Measurements from ENCODE around the gene CEBPZ. TPM values are rescaled to one million over a fixed set of nuclear protein-coding genes. Genes with fewer than 3 reads are reported as not detected.

Gene CEBPZ
- total and polyA plus RNA-seq, 2 donors (not counting 3 experiments of a cell fraction or from before 2014, with no cell fraction given), result 3.6 to 46.9 TPM

GRCh38 chr2:37230581-37230980 is 815 bp downstream of the CEBPZ start:
- CTCF ChIA-PET, result interaction anchor here (2.4 kb wide), 1 partner anchor 647 kb away, joined by 9 read pairs; no protein-coding TSS in a partner anchor
- dilution Hi-C loops (cut with MboI; ENCODE audit: extremely low pct_ligation_motif_present, low sequenced_read_pairs) (no loop called here), intact Hi-C loops (cut with micrococcal nuclease) (loop anchor here (5.0 kb wide), 2 partner anchors 33 to 92 kb away; partner anchors contain the start of genes CEBPZOS and PRKD3)
- Histone ChIP-seq H3K9me3 (replicated peaks; ENCODE audit: control insufficient read depth, insufficient read depth, low read length) (no peaks in the 10 kb centered on the region), H3K9me1 (replicated peaks; ENCODE audit: control insufficient read depth, extremely low read depth, insufficient read depth, low read length) (no peaks in the 10 kb centered on the region), H3K4me1 (ENCODE audit: control insufficient read depth, extremely low read depth, insufficient read depth, low read length) (peaks cover 22% of the 10 kb centered on the region), H3K27me3 (ENCODE audit: control insufficient read depth in 2 of 2, insufficient read depth in 2 of 2, low read length in 2 of 2) (no peaks in the 10 kb centered on the region), H3K4me3 (replicated peaks in 1 of 3; ENCODE audit: insufficient read depth in 1 of 3, low read depth in 1 of 3, low read length in 3 of 3) (peak overlapping the region; percentile 83 to 96 (median 90)), H4K20me1 (replicated peaks; ENCODE audit: control insufficient read depth, extremely low read depth, insufficient read depth, low read length) (no peaks in the 10 kb centered on the region), H3K9ac (replicated peaks; ENCODE audit: extremely low read depth, insufficient read depth, low read length) (peak overlapping the region; percentile 81), H3K27ac (ENCODE audit: insufficient read depth, low read depth, low read length) (peak overlapping the region; percentile 79), H2AFZ (ENCODE audit: low read depth, low read length) (peak overlapping the region; percentile 55), H3K36me3 (ENCODE audit: control insufficient read depth in 2 of 2, extremely low read depth in 1 of 2, insufficient read depth in 2 of 2, low read length in 2 of 2) (peaks cover 6 to 7% of the 10 kb centered on the region in 2 experiments), H3K79me2 (ENCODE audit: control insufficient read depth, insufficient read depth, low read length) (peaks cover 77% of the 10 kb centered on the region), H3K4me2 (ENCODE audit: insufficient read depth, low read length) (peak overlapping the region; percentile 98)
- TF ChIP-seq POLR2A (IDR thresholded peaks at IDR 0.05; ENCODE audit: low read depth, low read length), result no peak
- no peak for TF ChIP-seq MYC (IDR thresholded peaks at IDR 0.05; ENCODE audit: low read depth, low read length)
- TF ChIP-seq POLR2AphosphoS5 (IDR thresholded peaks at IDR 0.05; ENCODE audit: insufficient read depth, low read depth, low read length), result no peak
- no peak for TF ChIP-seq MAX (IDR thresholded peaks at IDR 0.05; ENCODE audit: insufficient read depth, insufficient read length)
- TF ChIP-seq CTCF (IDR thresholded peaks at IDR 0.05; ENCODE audit: extremely low read depth in 1 of 2, insufficient read depth in 1 of 2, low read depth in 1 of 2, low read length in 2 of 2), result no peak
- no peak for TF ChIP-seq EZH2 (IDR thresholded peaks at IDR 0.05; ENCODE audit: borderline replicate concordance, low read depth, low read length, severe bottlenecking)
- TF ChIP-seq JUN (IDR thresholded peaks at IDR 0.05; ENCODE audit: borderline replicate concordance, insufficient read depth, insufficient read length, low read depth), result no peak
- no peak for TF ChIP-seq FOS (IDR thresholded peaks at IDR 0.05; ENCODE audit: borderline replicate concordance, insufficient read depth, low read length)
- TF ChIP-seq GATA2 (IDR thresholded peaks at IDR 0.05; ENCODE audit: insufficient read depth, insufficient read length, low read depth, low read length), result no peak
- POLR2A ChIA-PET, result no interaction called here
- BruUV-seq (replicated peaks), result no TSS peak
- FAIRE-seq (peak; percentile 79), DNase-seq (ENCODE audit: low read depth, low spot score) (no peak)
